GM21737 (cell line): ENCODE measurements around the gene ADAMTSL5.
"Not testable (repeated sequence)": the region's sequence is repeated elsewhere in the genome, so short reads cannot be mapped to it uniquely, and the experiment has no call there.

Source experiments
- ATAC-seq: cut with Tn5 transposase; IDR thresholded peaks from one replicate; pipeline ENCODE4 v1.9.1; 2021; ENCODE audit warnings: mild to moderate bottlenecking, moderate library complexity; ENCODE audit not compliant: unreplicated experiment

ADAMTSL5 gene

DNA sequence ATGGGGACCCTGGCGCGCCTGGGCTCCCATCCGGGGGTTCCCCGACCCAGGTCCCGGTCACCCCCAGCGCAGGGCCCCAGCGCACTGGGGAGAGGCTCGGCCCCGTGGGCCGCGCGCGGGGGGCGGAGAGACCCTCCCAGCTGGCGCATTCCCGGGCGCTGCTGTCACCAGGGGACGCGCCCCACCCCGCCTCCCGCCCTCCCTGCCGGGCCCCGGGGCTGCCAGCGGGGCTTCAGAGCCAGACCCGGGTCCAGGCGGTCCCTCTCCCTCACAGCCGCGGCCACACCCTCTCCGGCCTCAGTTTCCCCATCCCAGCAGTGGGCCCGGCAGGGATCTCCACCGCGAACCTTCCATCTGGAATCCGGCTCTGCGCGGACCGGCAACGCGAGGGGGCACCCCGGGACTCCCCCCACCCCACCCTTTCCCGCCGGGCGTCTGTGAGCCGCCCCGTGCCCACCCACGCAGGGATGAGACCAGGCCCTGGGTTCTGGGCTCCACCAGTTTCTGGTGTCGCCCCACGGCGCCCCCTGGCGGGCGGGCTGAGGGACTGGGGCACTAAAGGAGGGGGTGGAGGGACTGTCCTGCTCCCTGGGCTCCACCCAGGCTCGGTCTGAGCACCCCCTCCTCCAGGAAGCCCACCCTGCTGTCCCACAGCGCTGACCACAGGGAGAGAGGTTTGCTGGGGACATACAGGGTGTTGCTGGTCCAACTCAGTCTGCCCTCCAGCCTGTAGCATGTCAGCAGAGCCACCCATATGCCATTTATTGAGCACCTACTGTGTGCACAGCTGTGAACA, 878 bp upstream of the ADAMTSL5 start:
- ATAC-seq = no peak

DNA sequence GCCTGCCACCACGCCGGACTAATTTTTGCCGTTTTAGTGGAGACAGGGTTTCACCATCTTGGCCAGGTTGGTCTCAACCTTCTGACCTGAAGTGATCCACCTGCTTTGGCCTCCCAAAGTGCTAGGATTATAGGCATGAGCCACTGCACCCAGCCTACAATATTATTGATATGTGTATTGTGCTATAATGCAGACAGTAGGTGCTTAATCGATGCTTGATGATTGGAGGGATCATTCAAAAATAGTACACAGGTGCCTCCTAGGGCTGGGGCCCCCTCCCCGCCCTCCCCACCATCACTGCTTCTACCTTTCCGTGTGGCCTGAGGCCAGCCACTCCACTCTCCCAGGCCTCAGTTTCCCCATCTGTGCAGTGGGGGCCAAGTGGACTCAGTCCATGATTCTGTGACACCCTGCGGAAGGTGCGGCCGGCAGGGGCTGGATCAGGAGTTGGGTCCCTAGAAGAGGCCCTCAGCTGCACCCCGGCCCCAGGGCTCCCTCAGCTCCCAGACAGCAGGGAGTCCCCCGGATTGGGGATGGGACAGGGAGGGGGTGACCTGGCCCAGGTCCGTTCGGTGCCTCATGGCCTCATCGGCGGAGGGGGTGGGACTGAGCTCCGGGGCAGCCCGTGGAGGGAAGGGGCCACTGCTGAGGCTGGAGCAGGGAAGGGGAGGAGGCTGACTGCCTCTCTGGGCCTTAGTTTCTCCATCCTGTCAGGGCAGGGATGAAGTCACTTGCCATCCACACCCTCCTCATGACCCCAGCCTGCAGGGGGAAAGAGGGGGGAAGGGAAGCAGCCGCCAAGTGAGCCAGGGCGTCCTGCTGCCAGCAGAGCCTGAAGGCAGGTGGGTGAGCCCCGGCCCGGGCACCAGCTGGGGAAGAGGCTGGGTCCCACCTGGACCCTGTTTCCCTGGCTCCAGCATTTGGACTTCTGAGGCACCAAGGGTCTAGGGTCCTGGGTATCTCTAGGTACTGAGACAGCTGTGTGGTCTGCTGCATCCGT, 1.2 kb downstream of the ADAMTSL5 start:
- no peak for ATAC-seq

DNA sequence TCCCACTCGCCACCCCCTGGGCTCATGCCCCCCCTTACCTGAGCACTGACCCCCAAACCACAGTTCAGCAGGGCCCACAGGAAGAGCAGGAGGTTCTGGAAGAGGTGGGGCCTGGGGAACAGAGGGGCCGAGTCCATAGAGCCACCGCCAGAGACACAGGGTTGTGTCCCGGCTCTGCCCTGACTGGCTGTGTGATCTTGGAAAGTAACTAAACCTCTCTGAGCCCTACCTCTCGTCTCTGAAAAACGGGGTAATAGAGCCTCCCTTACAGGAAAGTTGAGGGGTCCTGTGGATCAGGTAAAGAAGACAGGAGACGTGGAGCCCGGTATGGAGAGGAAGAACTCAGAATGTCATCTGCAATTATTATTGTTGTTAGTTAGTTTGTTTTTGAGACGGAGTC, 2.0 kb downstream of the ADAMTSL5 start:
- no peak for ATAC-seq

DNA sequence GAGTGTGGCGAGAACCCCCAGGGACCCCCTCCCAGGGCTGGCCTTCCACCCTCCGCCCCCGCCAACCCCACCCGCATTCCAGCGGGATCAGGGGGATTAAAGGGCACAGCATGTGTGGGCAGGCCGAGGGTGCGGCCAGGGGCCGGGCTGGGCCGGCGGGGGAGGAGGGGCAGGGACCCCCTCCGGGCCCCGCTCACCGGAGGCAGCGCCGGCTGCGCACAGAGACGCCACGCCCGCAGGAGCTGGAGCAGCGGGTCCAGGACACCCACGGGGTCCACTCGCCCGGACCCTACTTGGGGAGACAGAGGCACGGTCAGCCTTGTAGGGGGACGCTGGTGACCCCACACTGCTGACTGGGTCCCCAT, 2.4 kb downstream of the ADAMTSL5 start:
- no peak for ATAC-seq

DNA sequence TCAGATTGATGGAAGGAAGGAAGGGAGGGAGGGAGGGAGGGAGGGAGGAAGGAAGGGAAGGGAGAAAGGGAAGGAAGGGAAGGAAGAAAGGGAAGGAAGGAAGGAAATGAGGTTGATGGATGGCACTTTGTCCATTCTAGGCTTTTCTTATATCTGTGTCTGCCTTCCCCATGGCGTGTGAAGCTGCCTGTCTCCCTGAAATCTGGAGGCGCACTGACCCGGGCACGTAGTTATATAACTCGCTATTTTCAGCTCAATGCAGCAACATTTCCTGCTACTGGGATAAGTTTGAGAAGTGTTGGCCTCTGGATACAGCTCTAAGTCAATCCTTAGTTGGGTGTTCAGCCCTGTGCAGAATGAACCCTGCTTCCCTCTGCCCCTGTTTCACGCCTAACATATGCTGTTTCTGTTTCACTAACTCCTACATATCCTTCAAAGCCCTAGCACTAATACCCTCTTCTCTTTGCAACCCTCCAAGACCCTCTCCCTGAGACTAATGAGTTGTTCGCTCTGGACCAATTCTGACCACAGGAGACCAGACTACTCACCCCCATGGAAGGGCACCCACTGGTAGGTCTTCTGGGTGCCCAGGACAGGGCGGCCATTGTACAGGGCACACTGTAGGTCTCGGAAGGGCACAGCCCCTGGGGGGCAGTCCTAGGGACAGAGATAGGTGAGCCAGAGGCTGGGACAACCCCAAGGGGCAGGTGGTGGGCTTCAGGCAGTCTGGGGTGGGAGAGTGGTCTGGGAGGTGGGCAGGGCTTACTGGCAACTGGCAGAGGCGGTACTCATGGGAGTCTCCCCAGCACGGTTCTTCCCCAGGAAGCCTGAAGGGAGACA, 3.0 kb downstream of the ADAMTSL5 start:
- ATAC-seq = no peak

DNA sequence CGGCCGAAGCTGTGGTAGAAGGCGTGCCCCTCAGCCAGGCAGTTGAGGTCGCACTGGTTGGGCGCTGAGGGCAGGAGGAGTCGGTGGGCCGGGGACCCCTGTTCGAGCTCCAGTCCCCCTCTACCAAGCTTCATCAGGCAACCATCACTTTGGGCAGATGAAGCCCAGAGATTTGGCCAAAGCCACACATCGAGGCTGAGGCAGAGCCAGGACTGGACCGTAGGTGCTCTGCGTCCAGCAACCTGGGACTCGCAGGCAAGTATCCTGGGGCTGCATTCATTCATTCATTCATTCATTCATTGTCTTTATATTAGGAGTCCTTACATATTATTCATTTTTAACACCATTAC, 4.3 kb downstream of the ADAMTSL5 start:
- ATAC-seq = no peak

DNA sequence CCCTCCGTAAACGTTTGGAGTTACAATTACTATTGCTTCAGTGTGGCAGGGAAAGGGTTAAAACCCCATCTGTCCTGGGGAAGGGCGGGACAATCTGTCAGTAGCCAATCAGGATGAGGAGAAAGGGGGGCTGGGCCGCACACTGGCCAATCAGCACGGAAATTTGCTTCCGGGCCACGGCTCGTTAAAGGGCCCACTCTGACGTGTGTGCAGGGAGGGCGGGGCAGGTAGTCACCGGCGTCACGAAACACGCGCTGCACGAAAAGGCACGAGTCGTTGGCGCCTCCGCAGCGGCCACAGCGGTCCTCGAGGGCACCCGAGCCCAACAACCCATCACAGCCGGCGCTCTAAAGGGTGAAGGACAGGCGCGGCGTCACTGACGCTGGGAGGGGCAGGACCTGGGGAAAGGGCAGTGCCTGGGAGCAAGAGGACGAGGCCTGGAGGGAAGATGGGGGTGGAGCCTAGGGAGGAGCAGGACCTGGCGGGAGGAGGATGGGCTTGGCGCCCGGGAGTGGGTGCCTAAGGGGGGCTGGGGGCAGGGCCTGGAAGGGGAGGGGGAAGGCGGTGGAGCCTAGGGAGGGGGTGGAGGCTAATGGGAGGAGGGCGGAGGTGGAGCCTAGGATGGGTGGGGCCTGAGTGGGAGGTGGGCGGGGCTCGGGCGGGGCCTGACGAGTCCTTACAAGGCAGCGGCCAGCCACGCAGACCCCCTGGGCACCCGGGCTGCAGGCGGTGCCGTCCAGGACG, 4.9 kb downstream of the ADAMTSL5 start:
- no peak for ATAC-seq

DNA sequence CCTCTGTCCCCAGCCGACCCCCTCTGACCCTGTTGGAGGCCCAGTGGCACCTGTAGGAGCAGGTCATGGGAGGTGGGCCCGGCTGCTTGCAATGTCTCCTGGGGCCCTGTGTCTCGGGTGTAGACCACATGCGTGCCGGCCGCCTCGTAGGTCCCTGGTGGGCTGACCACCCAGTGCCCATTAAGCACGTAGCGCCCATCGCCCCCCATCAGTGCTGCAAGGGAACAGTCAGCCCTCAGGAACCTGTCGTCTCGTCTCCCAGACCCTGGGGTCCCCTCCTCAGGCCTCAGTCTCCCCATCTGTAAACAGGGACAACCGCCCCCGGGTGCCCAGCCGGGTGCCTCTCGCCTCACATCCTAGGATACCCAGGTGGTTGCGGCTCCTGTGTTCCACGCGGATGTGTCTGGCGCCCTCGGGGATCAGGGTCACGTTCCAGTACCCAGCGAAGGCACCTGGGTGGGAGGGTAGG, 5.6 kb downstream of the ADAMTSL5 start:
- ATAC-seq = no peak

DNA sequence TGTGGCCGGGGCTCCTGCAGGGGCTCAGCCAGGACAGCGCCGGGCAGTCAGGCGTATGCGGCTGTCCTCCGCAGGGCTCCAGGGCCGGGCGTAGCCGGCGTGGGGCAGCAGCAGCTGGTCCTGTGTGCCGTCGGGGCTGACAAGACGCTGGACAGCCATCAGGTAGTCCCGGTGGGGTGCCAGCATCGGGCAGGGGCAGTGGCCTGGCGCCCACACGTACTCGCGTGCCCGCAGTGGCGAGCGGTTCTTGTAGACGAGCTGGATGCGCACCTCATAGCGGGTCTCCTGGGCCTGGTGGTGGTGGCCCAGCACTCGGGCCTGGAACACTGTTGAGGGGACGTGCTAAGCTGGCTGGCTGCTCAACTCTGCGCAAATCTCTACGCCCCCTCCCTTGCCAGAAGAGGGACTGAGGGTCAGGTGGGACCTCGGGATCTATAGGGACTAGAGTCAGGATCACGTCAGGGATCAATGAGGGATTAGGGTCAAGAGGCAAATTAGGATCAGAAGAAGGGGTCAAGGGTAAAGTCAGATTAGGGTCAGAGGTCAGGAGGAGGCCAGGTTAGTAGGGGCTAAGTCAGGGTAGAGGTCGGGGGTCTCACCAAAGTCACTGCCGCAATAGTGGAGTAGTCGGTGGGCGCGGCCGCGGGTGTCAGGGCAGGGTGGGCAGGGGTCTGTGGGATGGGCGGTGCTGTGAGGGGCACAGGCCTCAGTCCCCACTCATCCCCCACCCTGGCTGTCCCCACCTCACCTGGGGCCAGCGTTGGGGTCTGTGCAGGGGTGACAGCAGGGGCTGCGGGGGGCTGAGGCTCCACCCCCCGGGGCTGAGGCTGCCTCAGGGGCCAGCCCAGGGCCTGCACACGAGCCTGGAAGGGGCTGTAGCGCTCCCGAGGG, 6.6 kb downstream of the ADAMTSL5 start:
- no peak for ATAC-seq

DNA sequence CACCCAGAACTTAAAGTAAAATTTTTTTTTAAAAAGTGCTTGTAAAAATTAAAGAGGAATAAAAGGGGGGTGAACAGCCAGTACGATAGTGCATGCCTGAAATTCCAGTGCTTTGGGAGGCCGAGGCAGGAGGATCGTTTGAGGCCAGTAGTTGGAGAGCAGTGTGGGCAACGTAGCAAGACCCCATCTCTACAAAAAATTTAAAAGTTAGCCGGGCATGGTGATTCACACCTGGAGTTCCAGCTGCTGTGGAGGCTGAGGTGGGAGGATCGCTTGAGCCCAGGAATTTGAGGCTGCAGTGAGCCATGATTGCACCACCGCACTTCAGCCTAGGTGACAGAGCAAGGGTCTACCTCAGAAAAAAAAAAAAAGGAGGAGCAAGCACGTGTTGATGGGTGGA, 7.8 kb downstream of the ADAMTSL5 start:
- ATAC-seq = no peak

DNA sequence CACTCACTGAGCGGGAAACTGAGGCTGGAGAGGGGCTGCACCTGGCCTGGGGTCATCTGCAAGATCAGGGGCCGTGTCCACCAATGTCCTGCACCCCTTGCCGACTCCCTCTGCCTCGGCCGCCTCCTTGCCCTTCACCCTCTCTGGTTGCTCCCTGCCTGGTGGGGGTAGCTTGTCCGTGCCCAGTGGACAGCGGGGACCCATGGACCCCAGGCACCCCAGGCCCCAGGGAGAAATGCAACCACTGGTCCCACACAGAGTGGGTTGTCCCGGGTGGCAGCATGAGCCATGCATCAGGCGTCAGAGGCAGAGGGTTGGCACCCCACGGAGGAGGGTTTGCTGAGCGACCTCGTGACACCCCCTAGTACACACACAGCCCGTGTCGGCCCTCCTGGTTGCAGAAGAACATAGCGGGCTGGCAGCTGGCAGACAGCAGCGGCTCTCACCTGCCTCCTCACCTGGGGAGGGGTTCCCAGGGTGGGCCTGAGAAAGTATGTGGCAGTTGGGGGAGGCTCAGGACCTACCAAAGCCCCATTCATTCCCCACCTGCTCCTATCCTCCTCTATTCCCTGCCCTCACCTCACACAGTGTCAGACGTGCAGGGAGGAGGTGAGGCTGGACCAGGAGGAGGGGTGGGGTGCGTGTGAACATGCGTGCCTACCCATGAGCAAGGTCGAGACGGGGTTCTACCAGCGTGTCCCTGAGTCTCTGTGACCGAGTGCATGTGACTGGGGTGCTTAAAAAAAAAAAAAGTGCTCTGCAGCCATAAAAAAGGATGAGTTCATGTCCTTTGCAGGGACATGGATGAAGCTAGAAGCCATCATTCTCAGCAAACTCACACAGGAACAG, 8.7 kb downstream of the ADAMTSL5 start:
- ATAC-seq = no peak

DNA sequence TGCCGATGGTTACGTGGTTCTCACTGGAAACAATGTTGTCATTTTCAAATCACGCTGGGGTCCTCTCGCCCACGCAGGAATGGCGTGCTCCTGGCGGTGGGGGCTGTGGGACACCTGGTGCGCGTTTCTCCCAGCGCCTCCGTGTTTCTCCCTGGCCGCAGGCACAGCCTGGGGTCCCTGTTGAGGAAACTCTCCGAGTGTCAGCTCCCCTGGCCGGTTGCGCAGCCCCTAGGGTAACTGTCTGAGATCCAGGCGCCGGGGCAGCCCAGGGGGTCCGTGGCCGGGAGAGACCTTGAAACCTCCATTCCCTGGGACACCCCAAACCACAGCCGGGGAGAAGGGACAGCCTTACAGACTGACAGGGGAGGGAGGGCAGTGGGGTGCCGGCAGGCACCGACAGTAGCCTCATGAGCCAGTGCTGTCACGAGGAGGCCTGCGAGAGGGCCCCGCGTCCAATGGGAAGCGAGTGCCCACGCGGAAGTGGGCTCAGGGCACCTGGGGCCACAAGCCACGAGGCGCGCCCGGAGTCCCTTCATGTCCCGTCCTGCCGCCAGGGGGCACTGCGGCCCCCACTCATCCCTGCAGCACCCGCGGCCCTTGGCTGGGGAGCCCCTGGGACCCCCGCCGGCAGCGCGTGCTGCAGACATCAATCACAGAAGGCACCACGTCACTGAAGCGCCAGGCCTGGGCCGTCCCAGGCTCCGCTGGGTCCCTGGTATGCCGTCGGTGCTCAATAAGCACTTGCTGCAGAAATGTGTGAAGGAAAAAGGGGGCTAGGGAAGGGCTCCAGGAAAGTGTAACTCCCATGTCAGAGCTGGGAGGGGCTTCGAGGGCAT, 9.5 kb downstream of the ADAMTSL5 start:
- no peak for ATAC-seq

DNA sequence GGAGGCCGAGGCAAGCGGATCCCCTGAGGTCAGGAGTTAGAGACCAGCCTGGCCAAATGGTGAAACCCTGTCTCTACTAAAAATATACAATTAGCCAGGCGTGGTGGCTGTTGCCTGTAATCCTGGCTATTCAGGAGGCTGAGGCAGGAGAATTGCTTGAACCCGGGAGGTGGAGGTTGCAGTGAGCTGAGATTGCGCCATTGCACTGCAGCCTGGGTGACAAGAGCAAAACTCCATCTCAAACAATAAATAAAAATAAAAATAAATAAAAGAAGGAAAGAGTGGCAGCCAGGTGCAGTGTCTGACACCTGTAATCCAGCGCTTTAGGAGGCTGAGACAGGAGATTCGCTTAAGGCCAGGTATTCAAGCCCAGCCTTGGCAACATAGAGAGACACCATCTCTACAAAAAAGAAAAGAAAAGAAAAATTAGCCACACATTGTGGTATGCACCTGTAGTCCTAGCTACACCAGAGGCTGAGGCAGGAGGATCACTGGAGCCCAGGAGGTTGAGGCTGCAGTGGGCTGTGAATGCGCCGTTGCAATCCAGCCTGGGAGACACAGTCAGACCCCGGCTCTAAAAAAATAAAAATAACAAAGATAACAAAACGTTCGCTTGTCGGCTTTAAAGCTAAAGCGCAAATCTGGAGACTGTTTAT, 10.3 kb downstream of the ADAMTSL5 start:
- ATAC-seq = no peak

DNA sequence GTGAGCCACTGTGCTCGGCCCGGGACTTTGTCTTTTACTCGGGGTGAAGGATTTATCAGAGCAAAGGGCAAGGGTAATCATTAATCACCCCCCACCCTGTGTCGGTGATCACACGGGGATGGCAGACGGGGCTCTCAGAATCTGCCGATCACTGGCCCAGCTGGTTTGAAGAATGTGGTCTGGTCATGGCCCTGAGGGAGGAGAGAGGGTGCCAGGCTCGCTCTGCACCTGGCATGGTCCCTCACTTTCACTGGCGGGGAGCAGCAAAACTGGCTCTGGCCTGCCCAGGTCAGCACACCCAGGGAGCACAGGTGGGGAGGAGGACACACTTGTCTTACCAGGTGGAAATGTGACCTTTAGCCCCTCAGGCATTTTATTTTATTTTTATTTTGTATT, 11.6 kb downstream of the ADAMTSL5 start:
- ATAC-seq = no peak

DNA sequence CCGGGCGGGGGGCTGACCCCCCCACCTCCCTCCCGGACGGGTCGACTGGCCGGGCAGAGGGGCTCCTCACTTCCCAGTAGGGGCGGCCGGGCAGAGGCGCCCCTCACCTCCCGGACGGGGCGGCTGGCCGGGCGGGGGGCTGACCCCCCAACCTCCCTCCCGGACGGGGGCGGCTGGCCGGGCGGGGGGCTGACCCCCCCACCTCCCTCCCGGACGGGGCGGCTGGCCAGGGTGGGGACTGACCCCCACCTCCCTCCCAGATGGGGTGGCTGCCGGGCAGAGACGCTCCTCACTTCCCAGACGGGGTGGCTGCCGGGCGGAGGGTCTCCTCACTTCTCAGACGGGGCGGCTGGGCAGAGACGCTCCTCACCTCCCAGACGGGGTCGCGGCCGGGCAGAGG, 13.6 kb downstream of the ADAMTSL5 start:
- ATAC-seq = not testable (repeated sequence)

DNA sequence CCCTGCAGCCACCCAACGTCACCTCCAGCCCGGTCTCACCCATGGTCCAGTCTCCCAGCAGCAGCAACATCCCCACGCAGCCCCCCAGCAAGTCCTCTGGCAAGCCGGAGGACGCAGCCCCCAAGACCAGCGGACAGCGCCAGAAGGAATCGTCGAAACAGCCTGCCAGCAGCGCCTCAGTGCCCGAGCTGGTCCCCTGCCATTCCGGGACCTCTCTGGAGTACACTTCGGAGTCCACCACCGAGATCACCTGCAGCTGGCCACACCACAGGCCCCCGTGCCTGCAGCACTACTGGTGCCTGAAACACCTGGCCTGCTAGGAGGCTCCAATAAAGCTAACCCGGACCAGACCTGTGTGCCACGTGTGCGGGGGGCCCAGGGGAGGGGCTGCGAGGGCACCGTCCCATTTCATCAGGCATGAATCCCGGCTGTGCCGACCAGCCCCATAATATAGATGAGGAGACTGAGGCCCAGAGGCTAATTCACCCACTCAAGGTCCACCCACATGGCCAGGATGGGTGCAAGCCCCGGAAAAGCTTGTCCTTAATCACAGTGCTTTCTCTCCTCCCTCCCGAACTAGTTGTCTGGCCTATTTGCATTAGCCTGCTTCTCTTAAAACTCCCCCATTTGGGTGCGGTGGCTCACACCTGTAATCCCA, 15.1 kb downstream of the ADAMTSL5 start:
- no peak for ATAC-seq
